NCI-H460 (cell line): Measurements from ENCODE around the gene GMIP. TPM values are rescaled to one million over a fixed set of nuclear protein-coding genes. Genes with fewer than 3 reads are reported as not detected.

Source experiments
- DNase-seq: peaks from one replicate; pipeline ENCODE4 v3.0.0-alpha.2; 2016; ENCODE audit warnings: low read depth; ENCODE audit errors: extremely low read depth
- total RNA-seq: library from RNA; depleted of rRNA; stranded (reverse); fragments of >200 nt; shearing (Covaris generic); gene quantifications from 2 replicates; pipeline ENCODE4 v1.2.3, GENCODE V29; 2014

The GMIP gene
- total RNA-seq, 1 experiment from 2014 or later: 4.4 TPM

DNA sequence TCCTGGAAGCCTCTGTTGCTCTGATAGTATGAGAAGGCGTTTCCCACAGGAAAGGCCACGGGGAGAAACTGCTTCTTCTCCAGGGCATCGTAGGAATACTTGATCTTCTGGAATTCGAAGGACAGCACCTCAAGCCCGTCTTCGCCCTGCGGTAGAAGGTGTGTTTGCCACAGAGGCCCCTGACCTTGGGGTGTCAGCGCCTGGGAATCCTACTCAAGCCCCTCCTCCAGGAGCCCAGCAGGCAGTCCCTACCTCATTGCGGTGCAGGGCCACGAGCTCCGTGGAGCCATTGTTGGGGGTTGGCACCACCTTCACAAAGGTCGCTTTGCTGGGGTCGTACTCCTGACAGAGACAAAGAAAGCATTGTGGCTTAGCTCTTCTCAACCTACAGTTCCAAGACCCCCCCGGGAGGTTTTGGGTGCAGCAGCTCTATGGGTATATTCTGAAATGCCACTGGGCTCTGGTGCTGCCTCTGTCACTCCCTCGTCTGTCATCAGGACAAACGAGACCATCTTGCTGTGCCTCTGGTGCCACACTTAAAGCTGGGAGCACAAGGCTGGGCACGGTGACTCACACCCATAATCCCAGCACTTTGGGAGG, 16.3 kb upstream of the GMIP start:
- DNase-seq: no peak

DNA sequence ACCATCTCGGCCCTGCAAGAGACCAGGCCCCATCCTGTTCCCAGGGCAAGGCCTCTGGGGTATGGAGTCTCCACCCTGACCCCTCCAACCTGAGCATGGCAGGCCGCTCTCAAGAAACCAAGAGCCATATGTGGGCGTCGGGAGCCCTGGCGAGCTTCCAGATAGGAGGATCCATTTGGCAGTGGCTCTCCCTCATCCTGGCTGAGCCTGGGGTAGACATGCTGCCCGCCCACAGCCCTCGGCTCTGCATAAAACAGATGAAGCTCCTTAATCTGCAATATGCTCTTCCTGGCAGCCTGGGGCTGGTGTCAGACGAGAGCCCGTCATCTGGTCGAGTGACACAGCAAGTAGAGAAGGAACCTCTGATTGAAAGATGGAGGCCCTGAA, 13.9 kb upstream of the GMIP start:
- DNase-seq: no peak

DNA sequence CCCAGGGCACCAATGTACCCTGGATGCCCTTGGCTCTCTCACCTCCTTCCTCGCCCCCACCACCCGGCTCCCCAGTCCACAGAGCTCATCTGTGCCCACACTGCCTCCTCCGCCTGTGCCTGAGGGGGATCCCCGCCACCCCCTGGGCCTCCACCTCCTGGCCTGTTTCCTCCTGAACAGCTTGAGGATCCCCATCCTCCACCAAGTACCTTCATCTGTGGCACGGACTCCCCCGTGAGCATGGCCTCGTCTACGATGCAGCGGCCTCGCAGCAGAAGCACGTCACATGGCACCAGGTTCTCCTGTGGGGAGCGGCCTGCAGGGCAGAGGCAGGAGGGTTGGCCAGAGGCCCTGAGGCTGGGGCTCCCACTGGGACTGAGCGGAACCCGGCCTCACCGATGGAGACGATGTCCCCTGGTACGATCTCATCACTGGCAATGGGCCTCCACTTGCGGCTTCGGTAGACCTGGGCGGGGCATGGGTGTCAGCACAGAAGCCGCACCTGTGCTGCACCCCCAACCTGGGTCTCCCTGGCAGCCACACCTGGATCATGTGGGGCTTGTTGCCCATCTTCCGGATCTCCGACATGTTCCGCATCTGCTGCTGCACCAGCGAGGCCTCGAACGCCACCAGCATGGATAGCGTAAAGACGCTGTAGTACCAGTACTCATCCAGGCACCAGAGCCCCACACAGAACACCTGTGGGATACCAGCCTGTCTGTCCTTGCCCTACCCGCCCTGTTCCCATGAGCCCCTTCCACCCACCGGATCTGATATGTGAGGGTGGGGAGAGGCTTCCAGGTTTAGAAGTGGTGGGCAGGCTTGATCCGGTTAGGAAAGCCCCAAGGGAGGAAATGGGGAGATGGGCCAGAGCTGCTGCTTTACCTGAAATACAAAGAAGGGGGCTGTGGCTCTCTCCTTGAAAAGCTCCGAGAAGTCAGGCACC, 13.3 kb upstream of the GMIP start:
- DNase-seq: no peak

DNA sequence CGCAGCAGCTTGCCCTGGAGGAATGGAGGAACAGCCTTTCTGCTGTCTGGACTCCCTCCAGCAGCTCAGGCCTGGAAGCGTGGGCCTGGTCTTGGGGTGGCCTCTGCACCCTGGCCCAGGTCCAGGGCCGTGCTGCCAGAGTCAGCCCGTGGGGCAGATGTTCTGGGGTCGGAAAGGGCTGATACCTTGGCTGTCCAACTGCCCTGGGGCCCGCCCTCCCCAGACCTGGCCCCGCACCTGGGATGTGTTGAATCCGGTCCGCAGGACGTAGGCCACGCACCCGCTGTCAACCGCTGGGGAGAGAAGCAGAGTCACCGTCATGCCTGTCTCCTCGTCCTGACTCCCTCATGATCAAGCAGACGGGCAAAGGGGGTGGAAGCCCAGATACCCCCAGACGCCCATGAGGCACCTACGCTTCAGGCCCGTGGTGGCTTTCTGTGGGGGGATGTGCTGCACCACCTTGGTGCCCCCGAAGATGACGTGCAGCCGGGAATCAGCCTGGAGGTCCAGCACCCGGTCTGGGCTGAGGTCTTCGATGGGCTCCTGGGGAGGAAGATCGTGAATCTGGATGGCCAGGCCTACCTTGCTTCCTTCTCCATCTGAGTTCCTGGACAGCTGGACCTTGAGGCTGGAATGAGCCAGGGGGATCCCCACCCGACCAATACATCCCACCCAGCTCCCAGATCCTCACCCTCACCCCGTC, 12.3 kb upstream of the GMIP start:
- DNase-seq: no peak

DNA sequence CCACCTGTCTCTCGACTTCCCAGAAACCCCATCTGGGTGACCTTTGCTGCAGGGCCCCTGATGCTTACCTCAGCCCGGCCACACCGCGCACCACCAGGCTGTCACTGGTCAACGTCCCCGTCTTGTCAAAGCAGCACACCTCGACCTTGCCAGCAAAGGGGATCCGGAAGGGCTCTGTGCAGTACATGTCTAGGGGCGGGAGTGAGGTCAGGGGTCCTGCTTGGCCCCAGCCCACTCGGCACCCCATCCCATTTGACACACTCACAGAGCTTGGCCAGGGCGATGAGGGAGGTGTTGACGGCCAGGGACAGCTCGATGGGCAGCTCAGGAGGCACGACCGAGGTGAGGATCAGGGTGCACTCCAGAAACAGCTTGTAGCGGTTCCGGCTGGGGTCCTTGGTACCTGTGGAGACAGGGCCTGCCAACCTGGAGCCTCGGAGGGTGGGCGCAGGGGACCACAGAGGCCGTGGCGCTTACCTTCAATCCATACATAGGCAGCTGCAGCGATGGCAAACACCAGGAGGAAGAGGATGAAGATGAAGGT, 11.7 kb upstream of the GMIP start:
- no peak for DNase-seq

- no peak for DNase-seq
Measured at GRCh38 chr19:19654441-19654840, 11.0 kb upstream of the GMIP start.

- no peak for DNase-seq
Measured at GRCh38 chr19:19653597-19654147, 10.2 kb upstream of the GMIP start.

- DNase-seq: no peak
Measured at GRCh38 chr19:19652482-19653295, 9.2 kb upstream of the GMIP start.

DNA sequence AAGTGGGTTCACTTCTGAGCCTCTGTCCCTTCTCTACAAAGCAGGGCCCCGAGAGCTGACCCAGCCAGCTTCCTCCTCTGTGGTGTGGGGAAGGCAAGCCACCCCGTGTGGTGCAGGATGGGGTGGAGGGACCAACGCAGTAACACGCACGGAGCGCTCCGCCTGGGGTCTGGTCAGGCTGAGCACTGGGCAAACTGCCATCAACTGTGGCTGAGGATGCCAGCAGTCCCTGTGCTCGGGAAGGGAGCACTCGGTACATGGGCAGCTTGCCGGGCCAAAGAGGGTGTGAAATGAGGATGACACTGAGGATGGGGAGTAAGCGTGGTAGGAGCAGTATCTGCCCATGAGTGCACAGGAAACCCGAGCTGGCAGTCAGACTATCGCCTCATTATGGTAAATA, 7.6 kb upstream of the GMIP start:
- no peak for DNase-seq

- no peak for DNase-seq
Measured at GRCh38 chr19:19650331-19650730, 6.9 kb upstream of the GMIP start.

DNA sequence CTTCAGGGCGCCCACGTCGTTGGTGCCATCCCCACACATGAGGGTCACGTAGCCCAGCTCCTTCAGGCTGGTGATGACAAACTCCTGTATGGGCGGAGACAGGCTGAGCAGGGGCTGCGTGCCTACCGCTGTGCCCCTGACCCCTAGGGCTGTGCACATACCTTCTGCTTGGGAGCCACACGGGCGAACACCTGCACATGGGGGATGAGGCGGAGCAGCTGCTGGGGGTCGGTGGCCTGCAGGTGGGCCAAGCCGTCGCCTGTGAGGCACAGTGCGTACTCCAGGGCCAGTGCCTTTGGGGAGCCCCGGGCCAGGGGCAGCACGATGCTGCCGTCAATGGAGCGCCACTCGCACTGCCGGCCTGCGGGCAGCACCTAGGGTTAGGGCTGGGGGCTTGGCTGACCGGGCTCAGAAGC, 6.1 kb upstream of the GMIP start:
- DNase-seq: no peak

DNA sequence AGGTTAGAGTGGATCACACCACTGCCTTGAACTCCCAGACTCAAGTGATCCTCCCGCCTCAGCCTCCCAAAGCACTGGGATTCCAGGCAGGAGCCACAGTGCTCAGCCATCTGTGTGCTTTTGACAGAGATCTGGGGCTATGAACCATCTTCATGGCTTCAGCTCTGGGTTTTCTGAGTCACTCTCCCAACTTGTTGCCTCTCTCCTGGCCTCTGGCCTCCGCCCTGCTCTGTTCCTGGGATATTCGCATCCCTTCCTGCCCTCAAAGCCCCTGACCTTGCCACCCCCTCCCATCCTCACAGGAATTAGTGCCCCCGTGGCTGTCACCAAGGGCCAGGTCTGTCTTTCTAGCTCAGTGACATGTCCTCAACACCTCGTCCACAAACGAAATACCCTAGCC, 5.7 kb upstream of the GMIP start:
- DNase-seq: no peak

- DNase-seq: no peak
Measured at GRCh38 chr19:19647037-19647835, 3.8 kb upstream of the GMIP start.

DNA sequence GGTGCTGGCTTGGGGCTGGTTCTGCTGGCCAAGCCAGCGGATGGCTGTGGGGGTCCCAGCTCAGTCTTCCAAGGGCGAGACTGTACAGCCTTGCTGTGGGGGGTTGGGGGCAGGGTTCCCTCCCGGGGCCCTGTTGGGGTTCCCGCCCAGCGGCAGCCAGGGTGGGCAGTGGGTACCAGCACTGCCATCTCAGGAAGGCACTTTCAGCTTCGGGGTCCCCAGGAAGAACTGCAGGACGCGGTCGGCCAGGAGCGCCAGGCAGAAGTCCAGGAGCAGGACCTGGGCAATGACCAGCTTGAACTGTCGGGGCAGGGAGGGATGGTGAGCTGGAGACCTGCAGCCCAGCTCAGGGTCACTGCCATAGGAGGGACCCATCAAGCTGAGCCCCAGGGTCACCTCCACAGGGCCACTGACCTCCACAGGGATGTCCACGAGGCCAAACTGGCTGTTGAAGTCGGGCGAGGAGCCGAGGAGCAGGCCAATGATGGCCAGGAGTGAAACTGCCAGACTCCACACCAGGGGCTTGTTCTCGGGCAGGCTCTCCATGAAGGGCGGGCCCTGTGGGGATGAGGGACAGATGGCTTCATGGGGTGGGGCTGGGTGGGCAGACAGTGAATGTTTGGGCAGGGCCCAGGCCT, 1.9 kb upstream of the GMIP start:
- DNase-seq: no peak

DNA sequence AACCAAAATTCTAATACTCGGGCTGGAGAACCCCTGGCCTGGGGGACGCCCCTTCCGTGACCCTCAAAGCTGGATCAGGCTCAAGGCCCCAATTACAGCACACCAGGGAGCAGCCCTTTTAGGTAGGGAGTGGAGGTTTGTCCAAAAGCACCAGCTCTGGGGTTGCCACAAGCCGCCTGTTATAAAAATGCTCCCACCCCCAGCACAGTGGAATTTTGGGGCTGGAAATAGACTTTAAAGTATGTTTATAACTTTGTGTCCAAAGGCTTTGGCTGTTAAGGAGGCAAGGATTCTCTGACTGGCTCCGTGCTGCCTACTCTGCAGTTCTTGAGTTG, 564 bp upstream of the GMIP start:
- no peak for DNase-seq

GRCh38 chr19:19642506-19643157, 825 bp downstream of the GMIP start:
- DNase-seq: no peak

- DNase-seq: no peak
Measured at GRCh38 chr19:19637523-19638251, 5.8 kb downstream of the GMIP start.

- no peak for DNase-seq
Measured at GRCh38 chr19:19637186-19637522, 6.3 kb downstream of the GMIP start.
